CD4-positive, alpha-beta T cell treated with Interleukin-17A for 4 hours (primary cell): ENCODE results near the gene SLC27A3.
"Not testable (repeated sequence)": the region's sequence is repeated elsewhere in the genome, so short reads cannot be mapped to it uniquely, and the experiment has no call there.

ENCODE experiments used
- DNase-seq: peaks from one replicate; pipeline ENCODE4 v3.0.0-alpha.2; 2020; ENCODE audit warnings: mixed read lengths

Gene SLC27A3

GRCh38 chr1:153764310-153764709 lies 10.9 kb upstream of the SLC27A3 start:
- no peak for DNase-seq

- DNase-seq, result not testable (repeated sequence)
Measured at GRCh38 chr1:153766663-153767062, 8.5 kb upstream of the SLC27A3 start.

- no peak for DNase-seq
Measured at GRCh38 chr1:153767519-153767918, 7.7 kb upstream of the SLC27A3 start.

GRCh38 chr1:153768316-153769181 lies 6.7 kb upstream of the SLC27A3 start:
- DNase-seq, result no peak

- DNase-seq, result no peak
Measured at GRCh38 chr1:153769221-153769620, 6.0 kb upstream of the SLC27A3 start.

- DNase-seq, result no peak
Measured at GRCh38 chr1:153770797-153771196, 4.4 kb upstream of the SLC27A3 start.

- no peak for DNase-seq
Measured at GRCh38 chr1:153771261-153771660, 3.9 kb upstream of the SLC27A3 start.

GRCh38 chr1:153771841-153772593 lies 3.2 kb upstream of the SLC27A3 start:
- no peak for DNase-seq

GRCh38 chr1:153773096-153773921 lies 1.9 kb upstream of the SLC27A3 start:
- DNase-seq, result no peak

- no peak for DNase-seq
Measured at GRCh38 chr1:153774026-153774595, 1.1 kb upstream of the SLC27A3 start.

GRCh38 chr1:153775458-153776327 lies 486 bp downstream of the SLC27A3 start:
- DNase-seq, result peak; percentile 82

GRCh38 chr1:153776352-153776751 lies 1.1 kb downstream of the SLC27A3 start:
- DNase-seq, result no peak

- DNase-seq, result no peak
Measured at GRCh38 chr1:153776845-153777370, 1.7 kb downstream of the SLC27A3 start.

- DNase-seq, result no peak
Measured at GRCh38 chr1:153777648-153778047, 2.4 kb downstream of the SLC27A3 start.

- no peak for DNase-seq
Measured at GRCh38 chr1:153778051-153778823, 3.0 kb downstream of the SLC27A3 start.

- no peak for DNase-seq
Measured at GRCh38 chr1:153778824-153779519, 3.8 kb downstream of the SLC27A3 start.

GRCh38 chr1:153779781-153780541 lies 4.8 kb downstream of the SLC27A3 start:
- no peak for DNase-seq

GRCh38 chr1:153780551-153780950 lies 5.3 kb downstream of the SLC27A3 start:
- no peak for DNase-seq

GRCh38 chr1:153782648-153783047 lies 7.4 kb downstream of the SLC27A3 start:
- DNase-seq, result not testable (repeated sequence)
